ENCODE data around the gene FNBP1.

Gene FNBP1

DNA sequence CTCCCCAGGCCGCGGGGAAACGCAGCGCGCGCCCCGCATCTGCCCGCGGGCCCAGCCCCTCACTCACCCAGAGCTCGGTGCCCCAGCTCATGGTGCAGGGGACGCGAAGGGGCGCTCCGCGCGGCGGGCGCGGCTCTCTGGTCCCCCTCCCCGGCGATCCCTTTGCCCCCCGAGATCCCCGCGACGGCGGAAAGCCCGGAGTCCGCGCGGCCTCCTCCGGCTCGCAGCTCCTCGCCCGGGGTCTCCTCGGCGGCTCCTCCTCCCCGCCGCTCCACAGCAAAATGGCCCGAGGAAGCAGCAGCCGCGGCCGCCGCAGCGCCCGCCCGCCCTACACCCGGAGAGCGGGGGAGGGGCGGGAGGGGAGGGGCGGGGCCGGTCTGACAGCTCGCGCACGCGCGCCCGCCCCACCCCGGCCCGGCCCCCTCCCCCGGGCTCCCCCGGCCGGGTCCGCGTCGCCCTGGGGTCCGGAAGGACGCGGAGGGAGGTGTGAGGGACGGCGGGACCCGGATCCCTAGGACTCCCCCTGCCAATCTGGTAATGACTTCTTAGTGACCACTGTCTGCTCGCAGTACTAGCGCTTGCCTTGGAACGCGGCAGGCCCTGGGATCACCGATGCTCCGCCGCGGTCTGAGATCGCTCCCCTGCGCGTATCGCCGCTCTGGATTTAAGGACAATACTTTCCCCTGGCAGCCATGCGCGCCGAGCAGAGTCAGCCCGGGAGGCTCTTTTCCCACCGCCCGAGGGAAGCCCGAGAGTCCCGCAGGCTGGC, at the start of gene FNBP1:
Gene FNBP1 (minus strand): TSS at position 305 of the 769 bp plus-strand sequence. CDS start 214 bp downstream, at position 91.
- DNase-seq, result peak; percentile 86

GRCh38 chr9:130090915-130091314, 47.9 kb upstream of the FNBP1 start:
- no peak for DNase-seq

GRCh38 chr9:130089141-130089540, 46.2 kb upstream of the FNBP1 start:
- DNase-seq, result no peak

GRCh38 chr9:130088051-130088450, 45.1 kb upstream of the FNBP1 start:
- no peak for DNase-seq

- DNase-seq, result no peak
Measured at GRCh38 chr9:130084337-130084736, 41.3 kb upstream of the FNBP1 start.

DNA sequence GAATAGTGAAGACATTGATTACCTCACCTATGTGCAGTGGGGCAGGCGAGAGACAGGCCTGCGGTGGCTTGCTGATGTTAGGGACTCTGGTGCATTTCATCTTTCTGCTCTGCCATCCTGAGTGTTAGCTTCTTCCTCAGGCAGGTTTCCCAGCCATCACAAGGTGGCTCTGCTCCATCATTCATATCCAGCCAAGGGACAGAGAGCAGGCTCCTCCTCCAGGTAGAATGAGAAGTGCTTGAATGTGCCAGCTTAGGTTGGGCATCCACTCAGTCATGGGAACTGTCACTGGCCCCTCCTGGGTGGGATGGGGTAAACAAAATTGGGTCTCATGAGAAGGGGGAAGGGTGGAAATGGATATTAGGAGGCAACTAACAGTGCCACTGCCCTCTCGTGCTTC, 35.6 kb upstream of the FNBP1 start:
- DNase-seq, result no peak

DNA sequence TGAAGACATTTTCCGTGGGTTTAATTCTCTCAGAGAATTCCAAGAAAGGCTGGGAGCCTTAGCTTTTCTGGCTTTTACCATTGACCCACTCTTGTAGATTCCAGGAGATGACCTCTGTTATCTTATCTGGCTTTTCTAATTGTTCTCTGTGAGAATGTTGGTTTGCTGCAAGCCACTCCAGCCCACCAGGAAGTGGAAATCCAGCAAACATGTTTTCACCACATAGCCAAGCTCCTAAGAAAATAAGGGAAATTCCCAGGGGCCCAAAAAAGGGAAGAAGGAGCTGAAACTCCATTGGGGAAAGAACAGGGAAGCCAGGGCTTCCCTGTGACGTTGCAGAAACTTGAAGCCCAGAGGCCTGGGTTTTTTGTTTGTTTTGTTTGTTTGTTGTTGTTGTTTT, 30.4 kb upstream of the FNBP1 start:
- no peak for DNase-seq

- no peak for DNase-seq
Measured at GRCh38 chr9:130072515-130073235, 29.7 kb upstream of the FNBP1 start.

- DNase-seq, result no peak
Measured at GRCh38 chr9:130069048-130069447, 26.1 kb upstream of the FNBP1 start.

DNA sequence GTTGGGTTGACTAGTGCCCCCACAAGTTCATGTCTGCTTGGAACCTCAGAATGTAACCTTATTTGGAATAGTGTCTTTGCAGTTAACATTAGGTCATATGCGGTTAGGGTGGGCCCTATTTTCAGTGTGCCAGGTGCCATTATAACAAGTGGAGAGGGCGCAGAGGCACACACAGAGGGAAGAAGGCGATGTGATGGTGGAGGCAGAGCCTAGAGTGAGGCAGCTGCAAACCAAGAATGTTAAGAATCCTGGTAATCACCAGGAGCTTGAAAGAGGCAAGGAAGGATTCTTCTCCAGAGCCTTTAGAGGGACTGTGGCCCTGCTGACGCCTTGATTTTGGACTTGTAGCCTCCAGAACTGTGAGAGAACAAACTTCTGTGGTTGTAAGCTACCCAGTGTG, 21.6 kb upstream of the FNBP1 start:
- DNase-seq, result no peak

- DNase-seq, result no peak
Measured at GRCh38 chr9:130062750-130063149, 19.8 kb upstream of the FNBP1 start.

GRCh38 chr9:130060296-130060695, 17.3 kb upstream of the FNBP1 start:
- DNase-seq, result no peak

GRCh38 chr9:130058887-130059286, 15.9 kb upstream of the FNBP1 start:
- DNase-seq, result no peak

GRCh38 chr9:130058154-130058553, 15.2 kb upstream of the FNBP1 start:
- DNase-seq, result no peak

GRCh38 chr9:130054820-130055219, 11.8 kb upstream of the FNBP1 start:
- DNase-seq, result no peak

DNA sequence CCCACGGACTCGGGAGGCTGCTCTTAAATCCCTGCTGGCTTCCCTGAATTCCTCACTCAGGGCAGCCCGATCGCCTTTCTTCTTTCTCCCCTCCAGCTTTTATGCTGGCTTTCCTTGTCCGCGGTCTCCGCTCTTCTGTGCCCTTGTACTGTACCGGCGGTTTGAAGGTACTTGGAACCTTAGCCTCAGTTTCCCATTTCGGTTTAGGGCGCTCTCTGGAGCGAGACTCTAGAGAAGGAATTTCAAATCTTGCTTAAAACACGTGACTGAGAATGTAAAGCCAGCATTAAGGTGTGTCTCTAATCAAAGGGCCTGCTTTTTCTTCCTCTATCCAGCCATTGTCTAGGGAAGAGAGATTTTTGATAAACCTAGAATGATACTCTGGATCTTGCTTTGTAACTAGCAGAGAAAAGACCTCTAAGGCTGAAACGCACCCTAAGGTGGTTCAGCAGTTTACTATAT, 11.4 kb upstream of the FNBP1 start:
- no peak for DNase-seq

- peak; percentile 76 for DNase-seq
Measured at GRCh38 chr9:130053504-130054324, 10.7 kb upstream of the FNBP1 start, which contains the start of gene GPR107. TSS of gene GPR107 (plus strand) at chr9:130053906. CDS start at chr9:130053933, 27 bp downstream.

- DNase-seq, result no peak
Measured at GRCh38 chr9:130053109-130053503, 10.1 kb upstream of the FNBP1 start.

DNA sequence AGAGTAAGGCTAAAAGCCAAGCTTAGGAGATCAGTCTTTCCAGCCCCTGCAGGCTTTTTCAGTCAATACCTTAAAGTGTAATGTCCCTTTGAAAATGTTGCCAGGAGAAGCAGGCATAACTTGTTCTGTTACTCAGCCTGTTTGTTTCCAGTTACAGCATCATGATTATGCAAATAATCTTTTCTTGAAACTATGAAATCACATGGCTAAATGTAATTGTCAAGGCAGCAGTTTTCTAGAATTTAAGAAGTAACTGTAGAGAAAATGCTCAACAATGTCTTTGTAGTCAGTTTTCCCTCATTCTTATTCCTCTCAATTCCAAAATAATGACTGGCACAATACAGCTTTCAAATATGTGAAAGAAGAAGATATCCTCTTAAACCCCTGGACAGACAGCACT, 8.9 kb upstream of the FNBP1 start:
- no peak for DNase-seq

DNA sequence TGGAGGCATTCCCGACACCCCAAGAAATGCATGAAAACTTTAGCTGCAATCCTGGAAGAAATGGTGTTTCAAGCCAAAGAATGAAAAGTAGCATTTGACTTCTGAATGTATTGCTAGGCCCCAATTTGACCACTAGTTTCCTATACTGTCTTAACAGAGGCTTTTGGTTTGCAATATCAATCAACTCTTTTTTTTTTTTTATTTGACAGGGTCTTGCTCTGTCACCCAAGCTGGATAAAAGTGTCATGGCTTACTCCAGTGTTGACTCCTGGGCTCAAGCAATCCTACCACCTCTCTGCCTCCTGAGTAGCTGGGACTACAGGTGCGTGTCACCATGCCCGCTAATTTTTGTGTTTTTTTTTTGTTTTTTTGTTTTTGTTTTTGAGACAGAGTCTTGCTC, 7.5 kb upstream of the FNBP1 start:
- DNase-seq, result no peak

- DNase-seq, result no peak
Measured at GRCh38 chr9:130049431-130050210, 6.6 kb upstream of the FNBP1 start.

DNA sequence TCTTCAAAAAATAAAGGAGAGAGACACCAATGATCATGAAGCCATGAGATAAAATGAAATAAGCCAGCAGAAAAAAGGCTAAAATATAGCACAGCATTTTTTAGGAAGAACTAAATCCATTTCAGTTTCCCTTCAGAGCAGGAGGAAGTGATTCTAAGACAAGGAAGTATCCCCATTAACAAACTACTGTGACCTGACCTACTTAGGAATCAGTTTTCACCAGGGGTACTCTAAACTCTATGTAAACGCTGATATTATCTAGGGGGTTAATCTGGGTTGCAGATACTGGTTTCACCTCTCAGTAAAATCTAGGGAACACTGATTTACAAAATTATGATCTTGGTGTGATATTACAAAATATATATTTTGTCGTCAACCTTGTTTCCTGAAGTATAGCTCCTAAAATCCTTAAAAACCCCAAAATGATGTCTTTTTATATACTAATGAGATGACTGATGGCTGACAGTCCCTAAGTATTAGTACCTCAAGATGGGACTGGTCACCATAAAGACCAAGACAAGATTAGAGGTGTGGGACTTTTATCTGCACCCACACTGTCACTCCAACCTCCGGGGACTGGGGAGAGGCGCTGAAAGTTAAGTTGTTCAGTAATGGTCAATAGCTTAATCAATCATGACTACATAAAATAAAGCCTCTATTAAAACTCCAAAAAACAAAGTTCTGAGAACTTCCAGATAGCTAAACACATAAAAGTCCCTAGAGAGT, 2.9 kb upstream of the FNBP1 start:
- DNase-seq, result no peak

Measured in CD4-positive, alpha-beta T cell treated with Interleukin-12 subunit alpha and Interleukin-12 subunit beta, for 1 hour (primary cell).